ENCODE measurements around the gene DMKN. TPM values are rescaled to one million over a fixed set of nuclear protein-coding genes. Genes with fewer than 3 reads are reported as not detected.

DMKN gene
- total and polyA plus RNA-seq, 2 of the 8 experiments (the other 6 are each of a cell fraction or from before 2014, with no cell fraction given) = 290 to 330 TPM

DNA sequence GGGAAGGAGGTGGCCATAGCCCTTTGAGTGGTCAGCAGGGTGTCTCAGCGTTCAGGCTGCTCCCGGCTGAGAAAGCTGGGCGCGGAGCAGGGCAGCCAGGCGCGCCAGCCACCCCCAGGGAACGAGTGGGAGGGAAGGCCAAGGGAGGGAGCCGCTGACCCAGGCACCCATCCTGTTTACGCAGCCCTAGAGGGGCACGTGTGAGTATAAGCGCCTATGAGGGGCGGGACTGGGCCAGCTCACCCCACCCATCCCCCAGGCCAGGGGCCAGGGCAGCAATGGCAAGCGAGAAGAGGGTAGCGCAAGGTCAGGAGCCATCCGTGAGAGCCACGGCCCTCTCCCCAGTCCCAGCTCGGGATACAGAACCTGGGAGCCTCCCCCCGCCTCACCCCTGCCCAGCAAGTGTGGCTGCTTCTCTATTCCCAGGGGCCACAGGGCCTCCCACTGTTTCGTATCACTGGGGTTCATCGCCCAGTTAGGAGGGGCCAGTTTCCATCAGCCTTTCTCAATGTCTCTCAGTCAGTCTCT lies 897 bp upstream of the DMKN start:
- Histone ChIP-seq H2AFZ (ENCODE audit: low read length) (peak overlapping the region; percentile 86), H2BK15ac (ENCODE audit: low read length) (peak overlapping the region; percentile 4; the same call in 1 of the 2 replicates), H4K20me1 (replicated peaks in 1 of 2; ENCODE audit: control insufficient read depth in 1 of 2, insufficient read depth in 2 of 2, low read length in 2 of 2) (no peaks in the 10 kb centered on the region), H3K79me2 (ENCODE audit: control insufficient read depth in 1 of 2, insufficient read depth in 2 of 2, low read length in 2 of 2) (peaks cover 0 to 4% of the 10 kb centered on the region in 2 experiments; a peak in 2 of 4 replicates), H4K5ac (ENCODE audit: insufficient read length, low read depth, low read length) (no peak overlapping the region), H3K27ac (ENCODE audit: low read depth, low read length) (no peak overlapping the region), H3K27me3 (replicated peaks in 1 of 4; ENCODE audit: control insufficient read depth in 3 of 4, extremely low read depth in 1 of 4, insufficient read depth in 3 of 4, low read length in 3 of 4) (peaks cover 0 to 11% (median 6%) of the 10 kb centered on the region in 4 experiments; a peak in 3 of 7 replicates), H2BK5ac (ENCODE audit: low read depth, low read length) (peak overlapping the region; percentile 60; the same call in 1 of the 2 replicates), H2BK12ac (ENCODE audit: low read depth, low read length) (peak overlapping the region; percentile 75; the same call in 1 of the 2 replicates), H2BK120ac (replicated peaks; ENCODE audit: low read depth, low read length) (no peak overlapping the region), H2BK20ac (ENCODE audit: low read length) (no peak overlapping the region), H3K23ac (ENCODE audit: insufficient read length) (no peak overlapping the region), H3K9ac (replicated peaks in 1 of 4; ENCODE audit: extremely low read depth in 1 of 4, low read depth in 3 of 4, low read length in 3 of 4) (no peak overlapping the region), H3K56ac (replicated peaks; ENCODE audit: insufficient read length, low read depth, low read length) (no peak overlapping the region), H2AK5ac (ENCODE audit: low read depth, low read length) (no peak overlapping the region), H3K23me2 (ENCODE audit: low read depth, low read length) (peaks cover 9% of the 10 kb centered on the region; the same call in 1 of the 2 replicates), H3K4me2 (ENCODE audit: insufficient read depth in 1 of 2, low read depth in 2 of 2, low read length in 2 of 2) (peak overlapping the region; percentile 64 to 75), H4K8ac (ENCODE audit: extremely low read depth, insufficient read depth, low read length) (no peak overlapping the region; the same call in 1 of the 2 replicates), H3K4me3 (ENCODE audit: extremely low read depth in 1 of 4, insufficient read depth in 2 of 4, low read depth in 3 of 4, low read length in 4 of 4) (peak overlapping the region; percentile 8 to 57 (median 37); a peak in 7 of 8 replicates), H3K4me1 (replicated peaks in 1 of 4; ENCODE audit: control insufficient read depth in 3 of 4, insufficient read depth in 4 of 4, low read length in 3 of 4) (peaks cover 0 to 22% (median 19%) of the 10 kb centered on the region in 4 experiments; a peak in 6 of 7 replicates), H3K79me1 (ENCODE audit: low read depth, low read length) (no peaks in the 10 kb centered on the region; the same call in 1 of the 2 replicates), H3K18ac (ENCODE audit: extremely low read depth, low read length) (peak overlapping the region; percentile 71), H3K14ac (ENCODE audit: insufficient read length) (no peak overlapping the region), H4K91ac (replicated peaks; ENCODE audit: insufficient read length, low read length) (no peak overlapping the region), H3K9me3 (ENCODE audit: insufficient read depth in 2 of 2, low read depth in 1 of 2, low read length in 1 of 2) (no peaks in the 10 kb centered on the region), H3K36me3 (ENCODE audit: control insufficient read depth in 2 of 4, insufficient read depth in 4 of 4, low read length in 3 of 4) (no peaks in the 10 kb centered on the region), H3K4ac (replicated peaks; ENCODE audit: insufficient read length, low read depth, low read length) (no peak overlapping the region)
- 32% methylated on average over 20 of the region's 20 CpGs; no CpG with 5 or more reads in 1 of the 2 experiments for WGBS, 2 experiments (ENCODE audit: extremely low coverage in 1 of 2, insufficient coverage in 1 of 2, insufficient read length in 1 of 2, insufficient replicate concordance in 2 of 2, low coverage in 1 of 2, low lambda C conversion rate in 2 of 2, missing lambda C conversion rate in 1 of 2)
- FAIRE-seq (no peak), DNase-seq (ENCODE audit: low read depth in 1 of 2, low spot score in 2 of 2) (no peak)
- TF ChIP-seq EGR1 (IDR thresholded peaks at IDR 0.05; ENCODE audit: borderline replicate concordance, low read depth, low read length) (no peak), RBBP5 (IDR thresholded peaks at IDR 0.05; ENCODE audit: borderline replicate concordance, low read depth, low read length) (0 out of 2 replicates have a peak, but pooled peaks have one; percentile 33), NANOG (IDR thresholded peaks at IDR 0.05; ENCODE audit: insufficient read depth, low read depth, low read length, poor library complexity, severe bottlenecking) (no peak), ASH2L (IDR thresholded peaks at IDR 0.05; ENCODE audit: low read length) (peak; percentile 19)
- TF ChIP-seq, protein P1, sequence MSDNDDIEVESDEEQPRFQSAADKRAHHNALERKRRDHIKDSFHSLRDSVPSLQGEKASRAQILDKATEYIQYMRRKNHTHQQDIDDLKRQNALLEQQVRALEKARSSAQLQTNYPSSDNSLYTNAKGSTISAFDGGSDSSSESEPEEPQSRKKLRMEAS (IDR thresholded peaks at IDR 0.05) = 0 out of 2 replicates have a peak, but pooled peaks have one; percentile 32
- ChIA-PET POLR2A (ENCODE audit: partially characterized antibody) (interaction anchor here (1.1 to 2.1 kb wide), 7 partner anchors 10 to 99 kb away, joined by 3 to 8 read pairs (median 5); partner anchors contain the start of gene HAUS5), CTCF (ENCODE audit: partially characterized antibody) (interaction anchor here (0.6 to 2.0 kb wide), 11 partner anchors 8 to 198 kb away, joined by 3 to 10 read pairs (median 5); no protein-coding TSS in a partner anchor)

Data from H1 (cell line).